Large intestine (tissue), 3 donors: Measurements from ENCODE around the gene SMARCC2. TPM values are rescaled to one million over a fixed set of nuclear protein-coding genes. Genes with fewer than 3 reads are reported as not detected.

Source experiments
- DNase-seq, 2 donors: peaks; one replicate each; pipeline versions ENCODE4 v3.0.0 to v3.0.0-alpha.2; 2013
- H3K27ac ChIP-seq: one replicate; pipeline ENCODE4 v1.5.1; 2013; ENCODE audit warnings: low read length
- H3K27me3 ChIP-seq: 2 replicates; pipeline ENCODE4 v1.6.1; 2013; ENCODE audit warnings: low read length; ENCODE audit not compliant: control insufficient read depth, insufficient read depth
- H3K36me3 ChIP-seq: 2 replicates; pipeline ENCODE4 v1.6.1; 2013; ENCODE audit warnings: low read length; ENCODE audit not compliant: control insufficient read depth, insufficient read depth
- H3K4me1 ChIP-seq: one replicate; pipeline ENCODE4 v1.6.1; 2013; ENCODE audit warnings: low read length; ENCODE audit not compliant: control insufficient read depth, insufficient read depth
- H3K4me3 ChIP-seq: one replicate; pipeline ENCODE4 v1.5.1; 2013; ENCODE audit warnings: low read length
- H3K9me3 ChIP-seq: one replicate; pipeline ENCODE4 v1.6.1; 2013; ENCODE audit warnings: mild to moderate bottlenecking, low read depth, low read length, moderate library complexity; ENCODE audit not compliant: control insufficient read depth
- WGBS: methylation state at CpG from one replicate; pipeline ENCODE4 v1.1.5; 2013; ENCODE audit warnings: low lambda C conversion rate; ENCODE audit not compliant: insufficient coverage; 5-methylcytosine and 5-hydroxymethylcytosine counted together
- polyA plus RNA-seq: library from polyadenylated mRNA; unstranded; fragments of 120-200 nt; gene quantifications from one replicate; pipeline ENCODE4 v1.2.1, GENCODE V29; 2013

The SMARCC2 gene
- polyA plus RNA-seq, 1 donor = 70.7 TPM

GRCh38 chr12:56169229-56169759 is 20.0 kb downstream of the SMARCC2 start:
- no peaks in the 10 kb centered on the region for H3K9me3 ChIP-seq
- no peak for DNase-seq
- no peaks in the 10 kb centered on the region for H3K4me1 ChIP-seq
- H3K36me3 ChIP-seq = peaks cover 90% of the 10 kb centered on the region
- H3K4me3 ChIP-seq = no peak overlapping the region
- no peak overlapping the region for H3K27ac ChIP-seq
- WGBS = 100% methylated on average over 2 of the region's 11 CpGs
- no peaks in the 10 kb centered on the region for H3K27me3 ChIP-seq

GRCh38 chr12:56165369-56165768 is 23.9 kb downstream of the SMARCC2 start:
- no peaks in the 10 kb centered on the region for H3K9me3 ChIP-seq
- no CpG with 5 or more reads among the region's 4 CpGs for WGBS

GRCh38 chr12:56164345-56164729 is 24.9 kb downstream of the SMARCC2 start:
- WGBS = no CpG with 5 or more reads among the region's 17 CpGs
- no peak for DNase-seq
- Histone ChIP-seq H3K9me3 (no peaks in the 10 kb centered on the region), H3K36me3 (peaks cover 91% of the 10 kb centered on the region), H3K4me1 (peaks cover 18% of the 10 kb centered on the region), H3K27me3 (no peaks in the 10 kb centered on the region), H3K4me3 (no peak overlapping the region), H3K27ac (no peak overlapping the region)

More at GRCh38 chr12:56165369-56165768, 23.9 kb downstream of the SMARCC2 start:
- DNase-seq = no peak
- Histone ChIP-seq H3K4me3 (no peak overlapping the region), H3K36me3 (peaks cover 91% of the 10 kb centered on the region), H3K27me3 (no peaks in the 10 kb centered on the region), H3K27ac (no peak overlapping the region), H3K4me1 (peaks cover 8% of the 10 kb centered on the region)

- H3K27ac ChIP-seq = no peak overlapping the region
- no peak for DNase-seq
- H3K4me3 ChIP-seq = no peak overlapping the region
- H3K36me3 ChIP-seq = peaks cover 86% of the 10 kb centered on the region
- no CpG with 5 or more reads among the region's 11 CpGs for WGBS
- H3K9me3 ChIP-seq = no peaks in the 10 kb centered on the region
- peaks cover 18% of the 10 kb centered on the region for H3K4me1 ChIP-seq
- no peaks in the 10 kb centered on the region for H3K27me3 ChIP-seq
Observed at GRCh38 chr12:56163533-56164344, 25.5 kb downstream of the SMARCC2 start.

- H3K36me3 ChIP-seq = peaks cover 75% of the 10 kb centered on the region
- WGBS = no CpG with 5 or more reads among the region's 11 CpGs
- H3K4me3 ChIP-seq = no peak overlapping the region
- H3K9me3 ChIP-seq = no peaks in the 10 kb centered on the region
- H3K4me1 ChIP-seq = peaks cover 18% of the 10 kb centered on the region
- no peak for DNase-seq
- H3K27ac ChIP-seq = no peak overlapping the region
- H3K27me3 ChIP-seq = no peaks in the 10 kb centered on the region
Observed at GRCh38 chr12:56162468-56163290, 26.6 kb downstream of the SMARCC2 start.

GRCh38 chr12:56161690-56162351 is 27.5 kb downstream of the SMARCC2 start:
- H3K4me1 ChIP-seq = peaks cover 18% of the 10 kb centered on the region
- no peaks in the 10 kb centered on the region for H3K27me3 ChIP-seq
- DNase-seq = no peak
- WGBS = no CpG with 5 or more reads among the region's 10 CpGs
- H3K4me3 ChIP-seq = no peak overlapping the region
- H3K36me3 ChIP-seq = peaks cover 70% of the 10 kb centered on the region
- no peaks in the 10 kb centered on the region for H3K9me3 ChIP-seq
- H3K27ac ChIP-seq = no peak overlapping the region

GRCh38 chr12:56160894-56161689 is 28.2 kb downstream of the SMARCC2 start:
- no peaks in the 10 kb centered on the region for H3K27me3 ChIP-seq
- peak overlapping the region; percentile 88 for H3K4me3 ChIP-seq
- DNase-seq = no peak
- no peaks in the 10 kb centered on the region for H3K9me3 ChIP-seq
- WGBS = 80% methylated on average over 1 of the region's 11 CpGs
- peaks cover 18% of the 10 kb centered on the region for H3K4me1 ChIP-seq
- peak overlapping the region; percentile 95 for H3K27ac ChIP-seq
- H3K36me3 ChIP-seq = peaks cover 64% of the 10 kb centered on the region

- Histone ChIP-seq H3K27me3 (no peaks in the 10 kb centered on the region), H3K36me3 (peaks cover 61% of the 10 kb centered on the region), H3K4me1 (peaks cover 22% of the 10 kb centered on the region), H3K4me3 (peak overlapping the region; percentile 88), H3K27ac (peak overlapping the region; percentile 95), H3K9me3 (no peaks in the 10 kb centered on the region)
- DNase-seq = peak in 1 of 2 donors; percentile 52
- WGBS = no CpG with 5 or more reads among the region's 7 CpGs
Observed at GRCh38 chr12:56160193-56160763, 29.0 kb downstream of the SMARCC2 start.

- Histone ChIP-seq H3K36me3 (peaks cover 55% of the 10 kb centered on the region), H3K9me3 (no peaks in the 10 kb centered on the region), H3K4me1 (peaks cover 27% of the 10 kb centered on the region), H3K27ac (peak overlapping the region; percentile 95), H3K4me3 (peak overlapping the region; percentile 88), H3K27me3 (no peaks in the 10 kb centered on the region)
- peak in 1 of 2 donors; percentile 32 for DNase-seq
- WGBS = no CpG with 5 or more reads among the region's 8 CpGs
Observed at GRCh38 chr12:56159482-56160192, 29.6 kb downstream of the SMARCC2 start.
